HG02973 (cell line): ENCODE results near the gene SPAG8.

Experiments
- ATAC-seq: cut with Tn5 transposase; IDR thresholded peaks from one replicate; pipeline ENCODE4 v1.9.1; 2021; ENCODE audit warnings: moderate library complexity; ENCODE audit not compliant: unreplicated experiment

SPAG8 gene

GRCh38 chr9:35813434-35814105, 1.5 kb upstream of the SPAG8 start:
- no peak for ATAC-seq

GRCh38 chr9:35811381-35812024, 559 bp downstream of the SPAG8 start:
- no peak for ATAC-seq

GRCh38 chr9:35810122-35810521, 1.9 kb downstream of the SPAG8 start:
- ATAC-seq, result no peak

GRCh38 chr9:35808433-35808832, 3.6 kb downstream of the SPAG8 start:
- ATAC-seq, result no peak

GRCh38 chr9:35806101-35806500, 6.0 kb downstream of the SPAG8 start:
- ATAC-seq, result no peak

- no peak for ATAC-seq
Observed at GRCh38 chr9:35801328-35802128, 10.5 kb downstream of the SPAG8 start.

- ATAC-seq, result no peak
Observed at GRCh38 chr9:35800530-35800929, 11.5 kb downstream of the SPAG8 start.

- peak; percentile 55 for ATAC-seq
Observed at GRCh38 chr9:35798658-35799374, 13.2 kb downstream of the SPAG8 start.

GRCh38 chr9:35797311-35798109, 14.6 kb downstream of the SPAG8 start:
- no peak for ATAC-seq

- ATAC-seq, result no peak
Observed at GRCh38 chr9:35795695-35796094, 16.4 kb downstream of the SPAG8 start.

- no peak for ATAC-seq
Observed at GRCh38 chr9:35793461-35793860, 18.6 kb downstream of the SPAG8 start.

GRCh38 chr9:35792826-35793225, 19.2 kb downstream of the SPAG8 start:
- ATAC-seq, result no peak

- no peak for ATAC-seq
Observed at GRCh38 chr9:35792024-35792813, 19.8 kb downstream of the SPAG8 start.

- ATAC-seq, result no peak
Observed at GRCh38 chr9:35791297-35791921, 20.7 kb downstream of the SPAG8 start, which contains the start of gene NPR2. NPR2 (plus strand) TSS chr9:35791591; CDS start chr9:35792409, 818 bp downstream.

GRCh38 chr9:35790385-35791296, 21.4 kb downstream of the SPAG8 start:
- ATAC-seq, result no peak

- ATAC-seq, result no peak
Observed at GRCh38 chr9:35790025-35790384, 22.1 kb downstream of the SPAG8 start.

- no peak for ATAC-seq
Observed at GRCh38 chr9:35789541-35789940, 22.5 kb downstream of the SPAG8 start.

GRCh38 chr9:35783418-35783817, 28.6 kb downstream of the SPAG8 start:
- no peak for ATAC-seq
